Parathyroid adenoma (tissue), 2 donors: Measurements from ENCODE around the gene CA11.

ENCODE experiments used
- H2AFZ ChIP-seq: fragments of 300-600 bp; sonication (generic); one replicate; pipeline ENCODE4 v1.7.0; 2017; ENCODE audit warnings: antibody characterized with exemption, mild to moderate bottlenecking
- H3K27ac ChIP-seq: fragments of 300-600 bp; sonication (generic); one replicate; pipeline ENCODE4 v1.7.0; 2017
- H3K27me3 ChIP-seq: fragments of 300-600 bp; sonication (generic); one replicate; pipeline ENCODE4 v1.7.0; 2017; ENCODE audit warnings: low read length; ENCODE audit not compliant: control insufficient read depth, insufficient read depth
- H3K36me3 ChIP-seq: fragments of 300-600 bp; sonication (generic); one replicate; pipeline ENCODE4 v1.7.0; 2017; ENCODE audit warnings: low read length; ENCODE audit not compliant: control insufficient read depth, insufficient read depth
- H3K4me1 ChIP-seq: fragments of 300-600 bp; sonication (generic); one replicate; pipeline ENCODE4 v1.7.0; 2017; ENCODE audit warnings: control low read depth
- H3K4me2 ChIP-seq: fragments of 300-600 bp; sonication (generic); one replicate; pipeline ENCODE4 v1.7.0; 2017; ENCODE audit warnings: low read length
- H3K4me3 ChIP-seq: fragments of 300-600 bp; sonication (generic); one replicate; pipeline ENCODE4 v1.7.0; 2017; ENCODE audit warnings: low read depth, low read length
- H3K79me2 ChIP-seq: fragments of 300-600 bp; sonication (generic); one replicate; pipeline ENCODE4 v1.7.0; 2017; ENCODE audit warnings: control low read depth
- H3K9ac ChIP-seq: fragments of 300-600 bp; sonication (generic); one replicate; pipeline ENCODE4 v1.7.0; 2017; ENCODE audit warnings: mild to moderate bottlenecking
- H3K9me3 ChIP-seq: fragments of 300-600 bp; sonication (generic); one replicate; pipeline ENCODE4 v1.7.0; 2017; ENCODE audit warnings: low read length; ENCODE audit not compliant: control insufficient read depth
- CTCF ChIP-seq: fragments of 300-600 bp; sonication (generic); IDR thresholded peaks from one replicate; pipeline ENCODE4 v1.7.0; 2017; ENCODE audit warnings: antibody characterized with exemption, mild to moderate bottlenecking
- donor health status: primary hyperparathyroidism.

Gene CA11

GRCh38 chr19:48595833-48596232, 50.2 kb downstream of the CA11 start:
- no peaks in the 10 kb centered on the region for H3K9me3 ChIP-seq
- H3K9ac ChIP-seq = no peak overlapping the region
- H3K4me2 ChIP-seq = no peak overlapping the region
- no peak overlapping the region for H3K4me3 ChIP-seq
- H3K79me2 ChIP-seq = no peaks in the 10 kb centered on the region
- H3K4me1 ChIP-seq = no peaks in the 10 kb centered on the region
- no peak overlapping the region for H3K27ac ChIP-seq
- TF ChIP-seq CTCF = no peak
- no peaks in the 10 kb centered on the region for H3K36me3 ChIP-seq
- no peaks in the 10 kb centered on the region for H3K27me3 ChIP-seq
- H2AFZ ChIP-seq = no peak overlapping the region

GRCh38 chr19:48595171-48595570, 50.8 kb downstream of the CA11 start:
- H3K9me3 ChIP-seq = no peaks in the 10 kb centered on the region
- no peak overlapping the region for H2AFZ ChIP-seq
- no peak overlapping the region for H3K4me2 ChIP-seq
- no peaks in the 10 kb centered on the region for H3K36me3 ChIP-seq
- no peak overlapping the region for H3K27ac ChIP-seq
- no peak overlapping the region for H3K9ac ChIP-seq
- no peak overlapping the region for H3K4me3 ChIP-seq
- H3K4me1 ChIP-seq = no peaks in the 10 kb centered on the region
- H3K79me2 ChIP-seq = no peaks in the 10 kb centered on the region
- H3K27me3 ChIP-seq = no peaks in the 10 kb centered on the region
- no peak for TF ChIP-seq CTCF

- Histone ChIP-seq H3K79me2 (no peaks in the 10 kb centered on the region), H3K4me3 (no peak overlapping the region), H3K4me1 (no peaks in the 10 kb centered on the region), H3K4me2 (no peak overlapping the region), H2AFZ (no peak overlapping the region), H3K36me3 (no peaks in the 10 kb centered on the region), H3K9me3 (no peaks in the 10 kb centered on the region), H3K27ac (no peak overlapping the region), H3K9ac (no peak overlapping the region), H3K27me3 (no peaks in the 10 kb centered on the region)
- TF ChIP-seq CTCF = no peak
These were observed 55.0 kb downstream of the CA11 start for GRCh38 chr19:48591021-48591420.

- Histone ChIP-seq H3K9ac (no peak overlapping the region), H3K4me3 (peak overlapping the region; percentile 41), H3K4me2 (peak overlapping the region; percentile 64), H3K9me3 (no peaks in the 10 kb centered on the region), H3K36me3 (no peaks in the 10 kb centered on the region), H2AFZ (peak overlapping the region; percentile 69), H3K27ac (no peak overlapping the region), H3K79me2 (no peaks in the 10 kb centered on the region), H3K4me1 (peaks cover 3% of the 10 kb centered on the region), H3K27me3 (no peaks in the 10 kb centered on the region)
- TF ChIP-seq CTCF = peak; percentile 96
These were observed 57.2 kb downstream of the CA11 start for GRCh38 chr19:48588670-48589401.
